GM12878 (cell line): ENCODE measurements around the gene GPC6.
"Not testable (repeated sequence)": the region's sequence is repeated elsewhere in the genome, so short reads cannot be mapped to it uniquely, and the experiment has no call there.

Experiments used
- CEBPZ ChIP-seq: fragments of 150-350 bp; IDR thresholded peaks from 2 replicates; pipeline ENCODE4 v1.6.1; 2016; ENCODE audit warnings: low read depth, low read length
- CREB1 ChIP-seq: IDR thresholded peaks from 2 replicates; pipeline ENCODE4 v1.6.1; 2012; ENCODE audit warnings: low read depth, mild to moderate bottlenecking, inconsistent platforms
- CTCF ChIP-seq, 3 experiments: IDR thresholded peaks in 2 of 3; conservative IDR thresholded peaks in 1 of 3; 2 replicates each; pipeline ENCODE4 v1.5.1; 2011; ENCODE audit warnings: low read depth in 3 of 3, low read length in 3 of 3, mild to moderate bottlenecking in 3 of 3, control low read depth in 2 of 3, moderate library complexity in 2 of 3, inconsistent platforms in 1 of 3, mixed read lengths in 1 of 3; ENCODE audit not compliant: control insufficient read depth in 2 of 3, insufficient read depth in 1 of 3; ENCODE audit errors: extremely low read depth in 1 of 3
- ETV6 ChIP-seq, 2 experiments: fragments of 450-650 bp in 1 of 2; IDR thresholded peaks in 1 of 2; conservative IDR thresholded peaks in 1 of 2; 2 replicates each; pipeline ENCODE4 v1.6.1; 2014; ENCODE audit warnings: antibody characterized with exemption in 1 of 2, borderline replicate concordance in 1 of 2, low read depth in 1 of 2, mild to moderate bottlenecking in 1 of 2, moderate library complexity in 1 of 2
- EZH2 ChIP-seq: IDR thresholded peaks from 2 replicates; pipeline ENCODE4 v1.6.1; 2012; ENCODE audit warnings: low read depth, mild to moderate bottlenecking, control low read depth, inconsistent platforms, low read length, borderline replicate concordance; ENCODE audit not compliant: control insufficient read depth
- IKZF1 ChIP-seq: fragments of 450-650 bp; conservative IDR thresholded peaks from 2 replicates; pipeline ENCODE4 v1.6.1; 2017; ENCODE audit warnings: antibody characterized with exemption, mild to moderate bottlenecking
- NKRF ChIP-seq: fragments of 450-650 bp; conservative IDR thresholded peaks from 2 replicates; pipeline ENCODE4 v1.6.1; 2017; ENCODE audit warnings: mild to moderate bottlenecking, moderate library complexity
- SRF ChIP-seq, 2 experiments: IDR thresholded peaks; 2 replicates each; pipeline ENCODE4 v1.6.1; 2011; ENCODE audit warnings: low read depth in 2 of 2, low read length in 2 of 2, mild to moderate bottlenecking in 1 of 2, moderate library complexity in 1 of 2
- TAF1 ChIP-seq: IDR thresholded peaks from 2 replicates; pipeline ENCODE4 v1.6.1; 2011; ENCODE audit warnings: mild to moderate bottlenecking, low read depth, low read length, borderline replicate concordance
- TF ChIP-seq, protein P1 (sequence below): IDR thresholded peaks from 2 replicates; pipeline ENCODE4 v1.6.1; 2011; ENCODE audit warnings: low read depth, mild to moderate bottlenecking, low read length, moderate library complexity, borderline replicate concordance; ENCODE audit errors: extremely low read depth

DNA sequence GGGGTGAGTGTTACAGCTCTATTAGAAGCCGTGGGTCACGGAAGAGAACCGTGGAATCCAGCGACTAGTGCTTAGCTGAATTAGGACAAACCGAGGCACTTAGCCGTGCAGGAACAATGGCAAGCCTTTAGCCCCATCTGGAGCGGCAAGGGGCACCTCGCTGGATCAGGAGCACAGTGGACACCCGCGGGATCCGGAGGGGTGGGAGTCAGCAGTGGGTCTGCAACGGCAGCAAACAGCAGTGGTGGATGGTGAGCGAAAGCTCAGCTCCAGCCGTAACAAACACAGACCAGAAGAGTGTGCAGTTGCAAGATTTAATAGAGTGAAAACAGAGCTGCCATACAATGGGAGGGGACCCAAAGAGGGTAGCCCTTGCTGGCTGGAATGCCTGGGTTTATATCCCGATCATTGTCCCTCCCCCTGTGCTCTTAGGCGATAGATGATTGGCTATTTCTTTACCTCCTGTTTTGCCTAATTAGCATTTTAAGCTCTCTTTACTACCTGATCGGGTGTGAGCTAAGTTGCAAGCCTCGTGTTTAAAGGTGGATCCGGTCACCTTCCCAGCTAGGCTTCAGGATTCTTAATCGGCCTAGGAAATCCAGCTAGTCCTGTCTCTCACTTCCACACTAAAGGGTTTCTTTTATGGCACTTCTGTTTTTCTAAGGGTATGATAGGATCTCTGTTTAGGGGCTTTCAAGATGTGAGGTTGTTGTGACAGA lies 1076.4 kb downstream of the GPC6 start:
- TF ChIP-seq, protein P1, sequence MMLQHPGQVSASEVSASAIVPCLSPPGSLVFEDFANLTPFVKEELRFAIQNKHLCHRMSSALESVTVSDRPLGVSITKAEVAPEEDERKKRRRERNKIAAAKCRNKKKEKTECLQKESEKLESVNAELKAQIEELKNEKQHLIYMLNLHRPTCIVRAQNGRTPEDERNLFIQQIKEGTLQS: not testable (repeated sequence)
- not testable (repeated sequence) for TF ChIP-seq CTCF (IDR thresholded peaks at IDR 0.05 in 2 of 3, conservative IDR thresholded peaks at IDR 0.05 in 1 of 3; ENCODE audit: control insufficient read depth in 2 of 3, extremely low read depth in 1 of 3, insufficient read depth in 1 of 3, low read depth in 3 of 3, low read length in 3 of 3); ETV6 (conservative IDR thresholded peaks at IDR 0.05 in 1 of 2, IDR thresholded peaks at IDR 0.05 in 1 of 2; ENCODE audit: borderline replicate concordance in 1 of 2, low read depth in 1 of 2); CEBPZ; SRF (IDR thresholded peaks at IDR 0.05; ENCODE audit: low read depth in 2 of 2, low read length in 2 of 2); IKZF1; NKRF; TAF1; CREB1; EZH2
